Mesendoderm (in vitro differentiated cells): Measurements from ENCODE around the gene MUC6. TPM values are rescaled to one million over a fixed set of nuclear protein-coding genes. Genes with fewer than 3 reads are reported as not detected.

ENCODE experiments used
- DNase-seq: peaks from one replicate; pipeline ENCODE4 v3.0.0; 2013
- H2AK5ac ChIP-seq: 2 replicates; pipeline ENCODE4 v1.6.1; 2013; ENCODE audit warnings: low read length, inconsistent platforms
- H2BK120ac ChIP-seq: 2 replicates; pipeline ENCODE4 v1.6.1; 2013; ENCODE audit warnings: low read depth, mild to moderate bottlenecking, low read length, moderate library complexity, mixed read lengths
- H2BK15ac ChIP-seq: replicated peaks from 2 replicates; pipeline ENCODE4 v1.6.1; 2013; ENCODE audit warnings: low read depth, mild to moderate bottlenecking, moderate library complexity
- H2BK5ac ChIP-seq: 2 replicates; pipeline ENCODE4 v1.6.1; 2013; ENCODE audit warnings: low read length, inconsistent platforms
- H3K18ac ChIP-seq: 2 replicates; pipeline ENCODE4 v1.6.1; 2013; ENCODE audit warnings: mild to moderate bottlenecking, low read length, mixed read lengths
- H3K23ac ChIP-seq: one replicate; pipeline ENCODE4 v1.6.1; 2013; ENCODE audit warnings: low read length
- H3K27ac ChIP-seq: 2 replicates; pipeline ENCODE4 v1.5.1; 2013; ENCODE audit warnings: low read depth, mild to moderate bottlenecking, inconsistent platforms, low read length, moderate library complexity
- H3K27me3 ChIP-seq: 2 replicates; pipeline ENCODE4 v1.6.1; 2013; ENCODE audit warnings: low read length, control low read depth, mild to moderate bottlenecking, inconsistent platforms; ENCODE audit not compliant: insufficient read depth, poor library complexity
- H3K36me3 ChIP-seq: 2 replicates; pipeline ENCODE4 v1.6.1; 2013; ENCODE audit warnings: low read length, inconsistent platforms; ENCODE audit not compliant: control insufficient read depth, insufficient read depth
- H3K4ac ChIP-seq: one replicate; pipeline ENCODE4 v1.6.1; 2013; ENCODE audit warnings: low read depth, mild to moderate bottlenecking, low read length, moderate library complexity
- H3K4me1 ChIP-seq: 2 replicates; pipeline ENCODE4 v1.6.1; 2013; ENCODE audit warnings: low read depth, low read length, inconsistent platforms; ENCODE audit not compliant: control insufficient read depth
- H3K4me2 ChIP-seq: 2 replicates; pipeline ENCODE4 v1.6.1; 2013; ENCODE audit warnings: low read length
- H3K4me3 ChIP-seq: 2 replicates; pipeline ENCODE4 v1.5.1; 2013; ENCODE audit warnings: mild to moderate bottlenecking, low read length
- H3K56ac ChIP-seq: one replicate; pipeline ENCODE4 v1.6.1; 2013; ENCODE audit warnings: low read length
- H3K79me1 ChIP-seq: 2 replicates; pipeline ENCODE4 v1.6.1; 2013; ENCODE audit warnings: low read length, inconsistent platforms
- H3K79me2 ChIP-seq: 2 replicates; pipeline ENCODE4 v1.6.1; 2013; ENCODE audit warnings: mild to moderate bottlenecking, low read length; ENCODE audit not compliant: control insufficient read depth, insufficient read depth
- H3K9ac ChIP-seq: 2 replicates; pipeline ENCODE4 v1.6.1; 2013; ENCODE audit warnings: low read length, inconsistent platforms
- H4K5ac ChIP-seq: one replicate; pipeline ENCODE4 v1.6.1; 2013; ENCODE audit warnings: low read length
- H4K8ac ChIP-seq: one replicate; pipeline ENCODE4 v1.6.1; 2013; ENCODE audit warnings: low read depth, mild to moderate bottlenecking, control low read depth, low read length, moderate library complexity
- WGBS: extraction: QIAGEN DNeasy Blood & Tissue Kit; methylation state at CpG from one replicate; pipeline ENCODE4 v1.1.7; 2013; ENCODE audit warnings: low lambda C conversion rate, missing lambda C conversion rate; ENCODE audit not compliant: insufficient coverage; ENCODE audit errors: extremely low coverage; 5-methylcytosine and 5-hydroxymethylcytosine counted together
- polyA plus RNA-seq, 2 experiments: library from polyadenylated mRNA; stranded (reverse); fragments of 200-250 nt; gene quantifications; one replicate each; pipeline ENCODE4 v1.2.3, GENCODE V29; 2013

The MUC6 gene, protein sequence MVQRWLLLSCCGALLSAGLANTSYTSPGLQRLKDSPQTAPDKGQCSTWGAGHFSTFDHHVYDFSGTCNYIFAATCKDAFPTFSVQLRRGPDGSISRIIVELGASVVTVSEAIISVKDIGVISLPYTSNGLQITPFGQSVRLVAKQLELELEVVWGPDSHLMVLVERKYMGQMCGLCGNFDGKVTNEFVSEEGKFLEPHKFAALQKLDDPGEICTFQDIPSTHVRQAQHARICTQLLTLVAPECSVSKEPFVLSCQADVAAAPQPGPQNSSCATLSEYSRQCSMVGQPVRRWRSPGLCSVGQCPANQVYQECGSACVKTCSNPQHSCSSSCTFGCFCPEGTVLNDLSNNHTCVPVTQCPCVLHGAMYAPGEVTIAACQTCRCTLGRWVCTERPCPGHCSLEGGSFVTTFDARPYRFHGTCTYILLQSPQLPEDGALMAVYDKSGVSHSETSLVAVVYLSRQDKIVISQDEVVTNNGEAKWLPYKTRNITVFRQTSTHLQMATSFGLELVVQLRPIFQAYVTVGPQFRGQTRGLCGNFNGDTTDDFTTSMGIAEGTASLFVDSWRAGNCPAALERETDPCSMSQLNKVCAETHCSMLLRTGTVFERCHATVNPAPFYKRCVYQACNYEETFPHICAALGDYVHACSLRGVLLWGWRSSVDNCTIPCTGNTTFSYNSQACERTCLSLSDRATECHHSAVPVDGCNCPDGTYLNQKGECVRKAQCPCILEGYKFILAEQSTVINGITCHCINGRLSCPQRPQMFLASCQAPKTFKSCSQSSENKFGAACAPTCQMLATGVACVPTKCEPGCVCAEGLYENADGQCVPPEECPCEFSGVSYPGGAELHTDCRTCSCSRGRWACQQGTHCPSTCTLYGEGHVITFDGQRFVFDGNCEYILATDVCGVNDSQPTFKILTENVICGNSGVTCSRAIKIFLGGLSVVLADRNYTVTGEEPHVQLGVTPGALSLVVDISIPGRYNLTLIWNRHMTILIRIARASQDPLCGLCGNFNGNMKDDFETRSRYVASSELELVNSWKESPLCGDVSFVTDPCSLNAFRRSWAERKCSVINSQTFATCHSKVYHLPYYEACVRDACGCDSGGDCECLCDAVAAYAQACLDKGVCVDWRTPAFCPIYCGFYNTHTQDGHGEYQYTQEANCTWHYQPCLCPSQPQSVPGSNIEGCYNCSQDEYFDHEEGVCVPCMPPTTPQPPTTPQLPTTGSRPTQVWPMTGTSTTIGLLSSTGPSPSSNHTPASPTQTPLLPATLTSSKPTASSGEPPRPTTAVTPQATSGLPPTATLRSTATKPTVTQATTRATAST (N-terminal part only)
- not detected for polyA plus RNA-seq (2013, experiment 1 of 2)
- not detected for polyA plus RNA-seq (2013, experiment 2 of 2)

DNA sequence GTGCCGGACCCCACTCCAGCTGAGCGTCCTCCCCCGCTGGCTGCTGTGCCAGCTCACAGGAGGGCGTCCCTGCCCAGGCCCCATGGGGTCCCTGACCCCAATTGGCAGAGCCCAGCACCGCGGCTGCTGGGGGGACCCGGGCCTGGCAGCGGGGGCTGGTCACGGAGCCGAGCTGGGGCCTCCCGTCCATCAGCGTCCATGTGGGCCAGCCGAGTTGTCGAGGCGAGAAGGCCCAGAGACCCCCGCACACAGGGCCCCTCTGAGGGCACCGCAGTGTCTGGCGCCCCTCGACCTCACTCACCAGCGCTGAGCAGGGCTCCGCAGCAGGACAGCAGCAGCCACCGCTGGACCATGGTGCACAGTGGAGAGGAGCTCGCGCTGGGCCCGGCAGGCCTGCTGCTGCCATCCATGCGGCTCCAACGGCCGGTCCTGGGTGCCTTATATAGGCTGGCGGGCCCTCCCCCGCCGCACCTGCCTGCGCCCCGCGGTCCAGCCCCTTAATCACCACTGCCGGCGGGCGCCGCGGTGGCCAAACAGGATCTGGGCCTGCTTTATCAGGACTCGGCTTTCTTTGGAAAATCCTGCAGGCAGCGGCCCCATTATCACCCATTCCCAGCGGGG lies at the start of gene MUC6:
Gene MUC6 (minus strand): TSS at position 416 of the 621 bp plus-strand sequence. CDS start 63 bp downstream, at position 353.
- no CpG with 5 or more reads among the region's 42 CpGs for WGBS
- H3K36me3 ChIP-seq, result no peaks in the 10 kb centered on the region

GRCh38 chr11:1085440-1086170 lies 49.1 kb upstream of the MUC6 start:
- no peaks in the 10 kb centered on the region for H3K4me1 ChIP-seq
- no peak overlapping the region for H3K23ac ChIP-seq
- no peak for DNase-seq
- H2AK5ac ChIP-seq, result no peak overlapping the region
- H2BK15ac ChIP-seq, result no peak overlapping the region
- no peak overlapping the region for H3K9ac ChIP-seq
- H3K4me2 ChIP-seq, result no peak overlapping the region
- H3K4ac ChIP-seq, result no peak overlapping the region
- no peak overlapping the region for H3K56ac ChIP-seq
- no peak overlapping the region for H4K8ac ChIP-seq
- no peaks in the 10 kb centered on the region for H3K79me2 ChIP-seq
- H2BK5ac ChIP-seq, result no peak overlapping the region
- H3K36me3 ChIP-seq, result no peaks in the 10 kb centered on the region
- no peak overlapping the region for H3K27ac ChIP-seq
- no peak overlapping the region for H3K18ac ChIP-seq
- no CpG with 5 or more reads among the region's 26 CpGs for WGBS
- no peak overlapping the region for H2BK120ac ChIP-seq
- H3K4me3 ChIP-seq, result no peak overlapping the region
- H3K79me1 ChIP-seq, result no peaks in the 10 kb centered on the region
- no peaks in the 10 kb centered on the region for H3K27me3 ChIP-seq
- H4K5ac ChIP-seq, result no peak overlapping the region

More for the DNA sequence above, at the start of gene MUC6:
- H3K56ac ChIP-seq, result no peak within 1 kb of the TSS
- DNase-seq, result no peak
- H3K9ac ChIP-seq, result no peak within 1 kb of the TSS
- H2BK120ac ChIP-seq, result no peak within 1 kb of the TSS
- H2BK15ac ChIP-seq, result no peak within 1 kb of the TSS
- no peak within 1 kb of the TSS for H4K5ac ChIP-seq
- H3K4me3 ChIP-seq, result no peak within 1 kb of the TSS
- no peaks in the 10 kb centered on the region for H3K79me2 ChIP-seq
- H3K4me1 ChIP-seq, result no peaks in the 10 kb centered on the region
- no peaks in the 10 kb centered on the region for H3K79me1 ChIP-seq
- H3K4ac ChIP-seq, result no peak within 1 kb of the TSS
- H3K23ac ChIP-seq, result no peak within 1 kb of the TSS
- no peak within 1 kb of the TSS for H2BK5ac ChIP-seq
- H4K8ac ChIP-seq, result no peak within 1 kb of the TSS
- no peaks in the 10 kb centered on the region for H3K27me3 ChIP-seq
- no peak within 1 kb of the TSS for H3K18ac ChIP-seq
- no peak within 1 kb of the TSS for H2AK5ac ChIP-seq
- H3K27ac ChIP-seq, result no peak within 1 kb of the TSS
- no peak within 1 kb of the TSS for H3K4me2 ChIP-seq

DNA sequence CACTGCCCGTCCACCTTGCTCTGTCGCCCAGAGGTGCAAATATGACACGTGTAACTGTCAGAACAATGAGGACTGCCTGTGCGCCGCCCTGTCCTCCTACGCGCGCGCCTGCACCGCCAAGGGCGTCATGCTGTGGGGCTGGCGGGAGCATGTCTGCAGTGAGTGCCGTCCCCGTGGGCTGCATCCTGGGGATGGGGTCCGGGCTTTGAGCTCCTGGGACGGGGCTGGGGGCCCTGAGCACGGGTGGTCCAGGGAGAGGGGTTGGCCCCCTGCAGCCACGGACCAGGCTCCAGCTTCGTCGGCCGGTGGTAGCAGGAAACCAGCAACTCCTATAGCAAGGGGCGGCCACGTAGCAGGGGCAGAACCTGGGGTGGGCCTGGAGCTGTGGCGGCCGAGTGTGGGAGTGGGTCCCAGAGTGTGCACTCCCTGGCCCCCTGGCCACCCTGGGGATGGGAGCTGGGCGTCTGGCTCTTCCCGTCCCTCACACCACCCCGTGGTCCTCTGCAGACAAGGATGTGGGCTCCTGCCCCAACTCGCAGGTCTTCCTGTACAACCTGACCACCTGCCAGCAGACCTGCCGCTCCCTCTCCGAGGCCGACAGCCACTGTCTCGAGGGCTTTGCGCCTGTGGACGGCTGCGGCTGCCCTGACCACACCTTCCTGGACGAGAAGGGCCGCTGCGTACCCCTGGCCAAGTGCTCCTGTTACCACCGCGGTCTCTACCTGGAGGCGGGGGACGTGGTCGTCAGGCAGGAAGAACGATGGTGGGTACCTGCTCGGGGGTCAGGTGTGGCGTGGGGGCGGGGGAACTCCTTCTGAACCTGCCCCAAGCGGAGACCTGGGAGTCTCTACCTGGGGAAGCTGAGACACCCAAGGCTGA lies 48.3 kb upstream of the MUC6 start:
- no peak overlapping the region for H3K4me3 ChIP-seq
- no peaks in the 10 kb centered on the region for H3K27me3 ChIP-seq
- H3K9ac ChIP-seq, result no peak overlapping the region
- no peak overlapping the region for H4K8ac ChIP-seq
- H3K79me2 ChIP-seq, result no peaks in the 10 kb centered on the region
- WGBS, result no CpG with 5 or more reads among the region's 49 CpGs
- no peak overlapping the region for H3K56ac ChIP-seq
- H2BK5ac ChIP-seq, result no peak overlapping the region
- H3K36me3 ChIP-seq, result no peaks in the 10 kb centered on the region
- no peak overlapping the region for H3K4me2 ChIP-seq
- H2AK5ac ChIP-seq, result no peak overlapping the region
- no peak overlapping the region for H3K4ac ChIP-seq
- H3K4me1 ChIP-seq, result no peaks in the 10 kb centered on the region
- DNase-seq, result no peak
- H3K23ac ChIP-seq, result no peak overlapping the region
- no peak overlapping the region for H2BK120ac ChIP-seq
- no peak overlapping the region for H4K5ac ChIP-seq
- no peak overlapping the region for H3K18ac ChIP-seq
- H3K27ac ChIP-seq, result no peak overlapping the region
- H2BK15ac ChIP-seq, result no peak overlapping the region
- no peaks in the 10 kb centered on the region for H3K79me1 ChIP-seq

DNA sequence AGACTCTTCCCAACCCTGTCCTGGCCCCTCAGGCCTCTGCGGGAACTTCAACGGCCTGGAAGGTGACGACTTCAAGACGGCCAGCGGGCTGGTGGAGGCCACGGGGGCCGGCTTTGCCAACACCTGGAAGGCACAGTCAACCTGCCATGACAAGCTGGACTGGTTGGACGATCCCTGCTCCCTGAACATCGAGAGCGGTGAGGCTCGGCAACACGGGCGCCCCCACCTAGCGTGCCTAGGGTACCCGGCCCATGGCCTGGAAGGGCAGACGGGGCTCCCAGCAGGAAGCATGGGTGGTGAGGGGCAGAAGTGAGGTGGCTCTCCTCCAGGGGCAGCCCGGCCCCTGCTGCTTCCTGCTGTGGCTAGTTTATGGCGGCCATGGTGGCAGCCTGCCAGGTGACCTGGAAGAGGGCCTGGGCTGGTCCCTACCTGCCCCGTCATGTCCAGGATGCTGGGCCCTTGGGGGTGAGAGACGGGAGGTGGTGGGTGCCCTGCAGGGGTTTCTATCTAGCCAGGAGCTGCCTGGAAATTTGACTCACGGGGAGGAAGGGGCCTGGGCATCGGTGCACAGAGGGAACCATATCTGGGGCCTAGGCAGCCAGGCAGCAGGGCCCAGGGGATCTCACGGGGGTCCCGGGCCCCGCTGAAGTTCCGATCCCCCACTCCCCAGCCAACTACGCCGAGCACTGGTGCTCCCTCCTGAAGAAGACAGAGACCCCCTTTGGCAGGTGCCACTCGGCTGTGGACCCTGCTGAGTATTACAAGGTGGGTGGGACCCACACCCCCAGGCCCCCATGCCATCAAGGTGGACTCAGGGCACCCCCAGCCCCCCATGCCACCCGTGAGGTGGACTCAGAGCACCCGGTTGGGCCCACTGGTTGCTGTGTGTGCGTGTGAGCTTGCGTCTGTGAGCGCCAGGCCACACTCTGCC lies 47.4 kb upstream of the MUC6 start:
- Histone ChIP-seq H3K4ac (no peak overlapping the region), H3K23ac (no peak overlapping the region), H3K9ac (no peak overlapping the region), H3K4me1 (no peaks in the 10 kb centered on the region), H3K27ac (no peak overlapping the region), H4K5ac (no peak overlapping the region), H3K79me2 (no peaks in the 10 kb centered on the region), H3K56ac (no peak overlapping the region), H2BK5ac (no peak overlapping the region), H3K4me3 (no peak overlapping the region), H2BK15ac (no peak overlapping the region), H3K18ac (no peak overlapping the region), H4K8ac (no peak overlapping the region), H3K79me1 (no peaks in the 10 kb centered on the region), H2BK120ac (no peak overlapping the region), H3K27me3 (no peaks in the 10 kb centered on the region), H3K4me2 (no peak overlapping the region), H3K36me3 (no peaks in the 10 kb centered on the region), H2AK5ac (no peak overlapping the region)
- DNase-seq, result no peak
- WGBS, result no CpG with 5 or more reads among the region's 34 CpGs
